Right lobe of liver (tissue), 4 donors: Measurements from ENCODE around the gene RGS10.

Experiments used
- CTCF ChIP-seq, 4 donors: fragments of 200-600 bp in 3 of 4; fragments of 450-650 bp in 1 of 4; IDR thresholded peaks; one replicate each; pipeline versions ENCODE4 v1.5.1 to v1.8.0; 2016 to 2022; ENCODE audit warnings: antibody characterized with exemption in 4 of 4, mild to moderate bottlenecking in 2 of 4
- POLR2A ChIP-seq: fragments of 450-650 bp; IDR thresholded peaks from one replicate; pipeline ENCODE4 v1.6.1; 2017; ENCODE audit warnings: antibody characterized with exemption, mild to moderate bottlenecking
- donor health status: DM: no; HTN: no; CAD: no.
- donor health status: DM: no; HTN: no; CAD: no.
- donor health status: DM: no; HTN: yes; CAD: no.

- TF ChIP-seq CTCF (IDR thresholded peaks at IDR 0.05): no peak
- TF ChIP-seq POLR2A: no peak
These were observed 19.6 kb upstream of the RGS10 start for GRCh38 chr10:119562097-119562496.
